Neural progenitor cell (in vitro differentiated cells): ENCODE measurements around the gene CDKN1A.

ENCODE experiments used
- CTCF ChIP-seq: fragments of 200-600 bp; sonication (generic); IDR thresholded peaks from 2 replicates; pipeline ENCODE4 v1.5.1; 2017; ENCODE audit warnings: antibody characterized with exemption, mild to moderate bottlenecking
- EZH2 ChIP-seq: fragments of 200-600 bp; sonication (generic); IDR thresholded peaks from 2 replicates; pipeline ENCODE4 v1.6.1; 2017; ENCODE audit warnings: antibody characterized with exemption, mild to moderate bottlenecking, moderate library complexity
- EZH2phosphoT487 ChIP-seq: fragments of 200-600 bp; sonication (generic); IDR thresholded peaks from 2 replicates; pipeline ENCODE4 v1.6.1; 2017; ENCODE audit warnings: antibody characterized with exemption

DNA sequence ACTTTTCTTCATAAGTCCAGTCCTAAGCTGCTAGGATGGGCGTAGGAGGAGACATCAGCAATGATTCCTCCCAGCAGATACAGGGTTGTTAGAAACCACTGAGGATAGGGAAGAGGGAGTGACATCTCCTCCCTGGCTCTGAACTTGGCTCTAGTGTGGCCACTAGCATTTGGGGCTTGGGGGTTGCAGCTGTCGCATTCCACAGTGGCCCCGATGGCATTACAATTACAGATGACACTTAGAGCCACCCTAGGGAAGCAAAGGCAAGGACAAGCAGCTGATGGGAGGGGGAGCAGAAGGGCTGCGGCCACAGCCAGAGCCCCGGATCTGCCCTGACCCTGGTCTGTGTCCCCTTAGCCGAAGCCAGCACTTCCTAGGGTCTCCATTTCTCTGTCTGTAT, 9.5 kb upstream of the CDKN1A start:
- no peak for TF ChIP-seq CTCF
- no peak for TF ChIP-seq EZH2
- TF ChIP-seq EZH2phosphoT487: no peak
